Measurements from ENCODE around the gene MFAP4.
"Not testable (repeated sequence)": the region's sequence is repeated elsewhere in the genome, so short reads cannot be mapped to it uniquely, and the experiment has no call there.

- TF ChIP-seq EP300 (IDR thresholded peaks at IDR 0.05); POLR2AphosphoS5 (IDR thresholded peaks at IDR 0.05); POLR2A (IDR thresholded peaks at IDR 0.05; ENCODE audit: low read depth): not testable (repeated sequence)
- TF ChIP-seq, protein P1, sequence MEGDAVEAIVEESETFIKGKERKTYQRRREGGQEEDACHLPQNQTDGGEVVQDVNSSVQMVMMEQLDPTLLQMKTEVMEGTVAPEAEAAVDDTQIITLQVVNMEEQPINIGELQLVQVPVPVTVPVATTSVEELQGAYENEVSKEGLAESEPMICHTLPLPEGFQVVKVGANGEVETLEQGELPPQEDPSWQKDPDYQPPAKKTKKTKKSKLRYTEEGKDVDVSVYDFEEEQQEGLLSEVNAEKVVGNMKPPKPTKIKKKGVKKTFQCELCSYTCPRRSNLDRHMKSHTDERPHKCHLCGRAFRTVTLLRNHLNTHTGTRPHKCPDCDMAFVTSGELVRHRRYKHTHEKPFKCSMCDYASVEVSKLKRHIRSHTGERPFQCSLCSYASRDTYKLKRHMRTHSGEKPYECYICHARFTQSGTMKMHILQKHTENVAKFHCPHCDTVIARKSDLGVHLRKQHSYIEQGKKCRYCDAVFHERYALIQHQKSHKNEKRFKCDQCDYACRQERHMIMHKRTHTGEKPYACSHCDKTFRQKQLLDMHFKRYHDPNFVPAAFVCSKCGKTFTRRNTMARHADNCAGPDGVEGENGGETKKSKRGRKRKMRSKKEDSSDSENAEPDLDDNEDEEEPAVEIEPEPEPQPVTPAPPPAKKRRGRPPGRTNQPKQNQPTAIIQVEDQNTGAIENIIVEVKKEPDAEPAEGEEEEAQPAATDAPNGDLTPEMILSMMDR (IDR thresholded peaks at IDR 0.05), result not testable (repeated sequence)
Observed at GRCh38 chr17:19353401-19353800, 33.6 kb downstream of the MFAP4 start.

All from esophagus muscularis mucosa (tissue), 4 donors.